A549 (cell line): Measurements from ENCODE around the gene ICOS. TPM values are rescaled to one million over a fixed set of nuclear protein-coding genes. Genes with fewer than 3 reads are reported as not detected.

Experiments used
- ATAC-seq, 2 experiments: fragments of 200-7000 bp in 1 of 2; fragments of >200 bp in 1 of 2; cut with Nextera tagmentation in 1 of 2; cut with Tn5 transposase in 1 of 2; 3 replicates each; pipeline versions ENCODE4 v1.8.0 to v1.9.1; 2018 to 2020; ENCODE audit warnings: mild to moderate bottlenecking in 1 of 2, moderate library complexity in 1 of 2
- CTCF ChIA-PET: fragments of 300-600 bp; sonication (Branson Sonifier 250); formaldehyde crosslinking; extraction: SDS; loops from one replicate; lab custom pipeline; 2021; ENCODE audit warnings: antibody characterized with exemption, inconsistent platforms; lab: Yijun Ruan, JAX
- POLR2A ChIA-PET: fragments of 350-600 bp; formaldehyde crosslinking; extraction: SDS; loops from one replicate; lab custom pipeline; 2021; ENCODE audit warnings: antibody characterized with exemption, inconsistent platforms; lab: Yijun Ruan, JAX
- DNase-seq, 2 experiments: peaks; one replicate each; pipeline versions ENCODE4 v3.0.0 to v3.0.0-alpha.2; 2011 to 2016; ENCODE audit warnings: low read depth in 1 of 2, low spot score in 1 of 2
- FAIRE-seq: peaks from 2 replicates; lab custom pipeline; 2011; peaks lifted over from hg19 to GRCh38; lab: Jason Lieb, UNC
- H3K27ac ChIP-seq, 2 experiments: fragments of >200 bp; sonication (Bioruptor Twin); formaldehyde crosslinking; 3 replicates each; pipeline ENCODE4 v1.5.1; 2016 to 2017
- H3K4me1 ChIP-seq: fragments of >200 bp; sonication (Bioruptor Twin); formaldehyde crosslinking; 3 replicates; pipeline ENCODE4 v1.6.1; 2016
- H3K4me2 ChIP-seq: fragments of >200 bp; sonication (Bioruptor Twin); formaldehyde crosslinking; 3 replicates; pipeline ENCODE4 v1.6.1; 2016
- H3K4me3 ChIP-seq: fragments of >200 bp; sonication (Bioruptor Twin); formaldehyde crosslinking; 3 replicates; pipeline ENCODE4 v1.5.1; 2016
- H3K9me3 ChIP-seq: fragments of >200 bp; sonication (Bioruptor Twin); formaldehyde crosslinking; 3 replicates; pipeline ENCODE4 v1.6.1; 2016
- BCL3 ChIP-seq: fragments of >200 bp; sonication (Bioruptor Twin); formaldehyde crosslinking; IDR thresholded peaks from 3 replicates; pipeline ENCODE4 v1.6.1; 2016
- CHD2 ChIP-seq: fragments of 150-350 bp; IDR thresholded peaks from 2 replicates; pipeline ENCODE4 v1.6.1; 2014; ENCODE audit warnings: low read length; ENCODE audit not compliant: partially characterized antibody
- CHD4 ChIP-seq: fragments of 200-600 bp; sonication (generic); IDR thresholded peaks from 2 replicates; pipeline ENCODE4 v1.6.1; 2016; ENCODE audit warnings: antibody characterized with exemption, mild to moderate bottlenecking, borderline replicate concordance
- FOXS1 ChIP-seq: fragments of 250-450 bp; sonication (Bioruptor Pico); IDR thresholded peaks from 2 replicates; pipeline ENCODE4 v1.5.0; 2020; ENCODE audit warnings: mild to moderate bottlenecking, moderate library complexity
- HDAC2 ChIP-seq: fragments of 200-600 bp; sonication (generic); IDR thresholded peaks from 2 replicates; pipeline ENCODE4 v1.6.1; 2016
- HOXB5 ChIP-seq: fragments of 250-450 bp; sonication (Bioruptor Pico); IDR thresholded peaks from 2 replicates; pipeline ENCODE4 v1.5.0; 2020; ENCODE audit warnings: mild to moderate bottlenecking, moderate library complexity
- KDM1A ChIP-seq: fragments of 200-600 bp; sonication (generic); IDR thresholded peaks from 2 replicates; pipeline ENCODE4 v1.6.1; 2016; ENCODE audit warnings: low read depth, mild to moderate bottlenecking
- MAZ ChIP-seq: fragments of 150-350 bp; IDR thresholded peaks from 2 replicates; pipeline ENCODE4 v1.6.1; 2014; ENCODE audit warnings: antibody characterized with exemption, low read depth, low read length, borderline replicate concordance
- MYC ChIP-seq: IDR thresholded peaks from 2 replicates; pipeline ENCODE4 v1.6.1; 2012; ENCODE audit warnings: mild to moderate bottlenecking, inconsistent platforms, low read length, improper control_type of control experiment, borderline replicate concordance
- NPAS2 ChIP-seq: fragments of 250-450 bp; sonication (Bioruptor Pico); IDR thresholded peaks from 2 replicates; pipeline ENCODE4 v1.8.0; 2022; ENCODE audit warnings: mild to moderate bottlenecking, moderate library complexity, borderline replicate concordance
- NR3C1 ChIP-seq: fragments of >200 bp; sonication (Bioruptor Twin); formaldehyde crosslinking; IDR thresholded peaks from 3 replicates; pipeline ENCODE4 v1.6.1; 2017
- PHF8 ChIP-seq: fragments of 200-600 bp; sonication (generic); IDR thresholded peaks from 2 replicates; pipeline ENCODE4 v1.6.1; 2016; ENCODE audit warnings: low read depth, mild to moderate bottlenecking, antibody characterized with exemption, moderate library complexity, borderline replicate concordance
- POLR2AphosphoS2 ChIP-seq: conservative IDR thresholded peaks from 2 replicates; pipeline ENCODE4 v1.6.1; 2012; ENCODE audit warnings: low read length, improper control_type of control experiment, inconsistent platforms
- RCOR1 ChIP-seq: fragments of 150-350 bp; IDR thresholded peaks from 2 replicates; pipeline ENCODE4 v1.6.1; 2014; ENCODE audit warnings: antibody characterized with exemption, low read length, low read depth
- SREBF2 ChIP-seq: fragments of 450-650 bp; IDR thresholded peaks from 2 replicates; pipeline ENCODE4 v1.6.1; 2014; ENCODE audit warnings: mild to moderate bottlenecking, moderate library complexity
- TFCP2L1 ChIP-seq: fragments of 250-450 bp; sonication (Bioruptor Pico); IDR thresholded peaks from 2 replicates; pipeline ENCODE4 v1.5.0; 2021; ENCODE audit warnings: mild to moderate bottlenecking
- TP53 ChIP-seq: fragments of 250-450 bp; sonication (Bioruptor Pico); IDR thresholded peaks from 2 replicates; pipeline ENCODE4 v1.5.0; 2021; ENCODE audit warnings: mild to moderate bottlenecking, moderate library complexity
- USF2 ChIP-seq: fragments of 450-650 bp; IDR thresholded peaks from 2 replicates; pipeline ENCODE4 v1.6.1; 2014; ENCODE audit warnings: antibody characterized with exemption
- ZNF302 ChIP-seq: fragments of 250-450 bp; sonication (Bioruptor Pico); IDR thresholded peaks from 2 replicates; pipeline ENCODE4 v1.9.0; 2021; ENCODE audit warnings: inconsistent platforms, mild to moderate bottlenecking, moderate library complexity
- WGBS: methylation state at CpG from one replicate; pipeline ENCODE4 v1.1.6; 2017; ENCODE audit errors: missing lambda C conversion rate; 5-methylcytosine and 5-hydroxymethylcytosine counted together
- polyA plus RNA-seq, 4 experiments: library from polyadenylated mRNA; depleted of rRNA in 3 of 4; stranded (reverse); fragments of >200 nt; fragmentation: RNase III in 1 of 4; extraction: RNeasy Plus Mini Kit Qiagen cat#74134 plus additional on column Dnase treatment in 1 of 4; gene quantifications; 2 replicates in 3 of 4; 3 replicates in 1 of 4; pipeline ENCODE4 v1.2.3, GENCODE V29; 2011 to 2017

ICOS gene
- polyA plus RNA-seq, 2 of the 4 experiments (the other 2 are of a cell fraction): not detected

DNA sequence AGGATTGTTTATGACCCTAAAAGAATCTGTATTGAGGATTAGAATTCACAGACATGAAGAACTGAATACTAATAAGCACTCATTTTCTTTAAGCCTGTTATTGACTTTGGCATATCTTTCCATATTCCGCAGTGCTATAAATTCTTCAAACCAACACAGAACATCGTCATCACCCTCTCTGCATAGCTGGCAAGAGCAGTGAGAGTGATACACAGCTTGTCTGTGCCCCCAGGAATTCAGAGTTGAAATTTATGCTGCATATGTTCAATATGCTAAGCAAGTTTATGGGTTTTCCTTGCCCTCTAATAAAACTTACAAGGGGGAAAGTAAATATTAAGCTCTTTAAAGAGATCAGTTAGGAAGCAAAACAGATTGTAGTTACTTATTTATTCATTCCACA is 36.3 kb upstream of the ICOS start:
- FAIRE-seq (no peak), DNase-seq (no peak), ATAC-seq (no peak)
- POLR2A ChIA-PET: no interaction called here
- Histone ChIP-seq H3K4me1 (no peaks in the 10 kb centered on the region), H3K27ac (no peak overlapping the region), H3K4me3 (no peak overlapping the region), H3K4me2 (no peak overlapping the region), H3K9me3 (peaks cover 16% of the 10 kb centered on the region; the same call in 1 of the 3 replicates)
- CTCF ChIA-PET: interaction anchor here (1.6 kb wide), 1 partner anchor 10 kb away, joined by 3 read pairs; no protein-coding TSS in a partner anchor
- TF ChIP-seq RCOR1 (no peak), MYC (no peak), CHD4 (no peak), ZNF302 (no peak), HOXB5 (no peak), BCL3 (no peak), SREBF2 (no peak), KDM1A (no peak), HDAC2 (no peak), TFCP2L1 (CRISPR knock-in tag) (no peak), MAZ (no peak), NPAS2 (no peak), POLR2AphosphoS2 (no peak), CHD2 (no peak), TP53 (no peak)
- WGBS: 47% methylated on average over 2 of the region's 2 CpGs

DNA sequence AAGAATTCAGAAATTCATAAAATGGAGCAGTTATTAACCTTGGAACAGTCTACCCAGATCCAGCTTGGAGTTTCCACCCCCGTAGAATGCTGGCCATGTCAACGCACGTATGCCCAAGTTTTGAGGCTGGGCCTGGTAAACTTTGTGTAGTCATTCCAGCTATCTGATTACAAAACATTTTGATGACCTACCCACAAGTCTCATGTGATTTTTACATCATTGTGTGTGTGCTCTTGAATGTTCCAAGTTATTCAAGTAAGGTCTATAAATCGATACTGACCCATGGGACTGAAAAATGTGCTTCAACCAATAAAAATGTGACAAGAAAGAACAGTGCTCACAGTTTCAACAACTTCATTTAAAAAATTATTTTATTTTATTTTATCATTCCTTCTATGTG is 32.5 kb upstream of the ICOS start:
- no peak for FAIRE-seq
- DNase-seq: no peak
- Histone ChIP-seq H3K9me3 (peaks cover 16% of the 10 kb centered on the region; the same call in 1 of the 3 replicates), H3K4me2 (no peak overlapping the region), H3K27ac (no peak overlapping the region), H3K4me1 (no peaks in the 10 kb centered on the region), H3K4me3 (no peak overlapping the region)
- no peak for ATAC-seq
- CTCF ChIA-PET: interaction anchor here (0.7 kb wide), 1 partner anchor 34 kb away, joined by 3 read pairs; no protein-coding TSS in a partner anchor
- POLR2A ChIA-PET: no interaction called here
- no peak for TF ChIP-seq NR3C1
- WGBS: 62% methylated on average over 4 of the region's 4 CpGs

DNA sequence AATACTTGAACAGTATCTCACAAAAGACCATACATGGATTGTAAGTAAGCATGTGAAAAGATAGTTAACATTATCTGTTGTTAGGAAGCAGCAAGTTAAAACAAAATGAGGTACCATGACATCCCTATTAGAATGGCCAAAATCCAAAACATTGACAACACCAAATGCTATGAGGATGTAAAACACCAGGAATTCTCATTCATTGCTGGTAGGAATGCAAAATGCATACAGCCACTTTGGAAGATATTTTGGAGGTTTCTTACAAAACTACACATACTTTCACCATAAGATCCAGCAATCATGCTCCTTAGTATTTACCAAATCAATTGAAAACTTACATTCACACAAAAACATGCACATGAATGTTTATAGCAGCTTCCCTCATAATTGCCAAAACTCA is 30.9 kb upstream of the ICOS start:
- 0 out of 3 replicates have a peak, but pooled peaks cover 3% of the 10 kb centered on the region for H3K4me1 ChIP-seq
- POLR2A ChIA-PET: no interaction called here
- no peak overlapping the region for H3K27ac ChIP-seq
- CTCF ChIA-PET: interaction anchor here (0.7 kb wide), 1 partner anchor 421 kb away, joined by 3 read pairs; no protein-coding TSS in a partner anchor
- H3K4me3 ChIP-seq: no peak overlapping the region
- FAIRE-seq (no peak), ATAC-seq (no peak), DNase-seq (no peak)
- peaks cover 16% of the 10 kb centered on the region; the same call in 1 of the 3 replicates for H3K9me3 ChIP-seq
- no peak for TF ChIP-seq BCL3
- no peak for TF ChIP-seq PHF8
- TF ChIP-seq FOXS1: no peak
- no peak for TF ChIP-seq HOXB5
- TF ChIP-seq USF2: no peak
- H3K4me2 ChIP-seq: no peak overlapping the region
